ENCODE measurements around the gene ACYP2. TPM values are rescaled to one million over a fixed set of nuclear protein-coding genes. Genes with fewer than 3 reads are reported as not detected.
A peak's percentile ranks its signal among the peaks of the same experiment; 100 is the strongest.

ACYP2 gene
- total RNA-seq, 4 donors from 2014 or later = 8.4 to 14.0 (median 9.8) TPM

- H3K9me3 ChIP-seq = no peaks in the 10 kb centered on the region
- TF ChIP-seq POLR2A (IDR thresholded peaks at IDR 0.05) = no peak
- TF ChIP-seq, protein P1, sequence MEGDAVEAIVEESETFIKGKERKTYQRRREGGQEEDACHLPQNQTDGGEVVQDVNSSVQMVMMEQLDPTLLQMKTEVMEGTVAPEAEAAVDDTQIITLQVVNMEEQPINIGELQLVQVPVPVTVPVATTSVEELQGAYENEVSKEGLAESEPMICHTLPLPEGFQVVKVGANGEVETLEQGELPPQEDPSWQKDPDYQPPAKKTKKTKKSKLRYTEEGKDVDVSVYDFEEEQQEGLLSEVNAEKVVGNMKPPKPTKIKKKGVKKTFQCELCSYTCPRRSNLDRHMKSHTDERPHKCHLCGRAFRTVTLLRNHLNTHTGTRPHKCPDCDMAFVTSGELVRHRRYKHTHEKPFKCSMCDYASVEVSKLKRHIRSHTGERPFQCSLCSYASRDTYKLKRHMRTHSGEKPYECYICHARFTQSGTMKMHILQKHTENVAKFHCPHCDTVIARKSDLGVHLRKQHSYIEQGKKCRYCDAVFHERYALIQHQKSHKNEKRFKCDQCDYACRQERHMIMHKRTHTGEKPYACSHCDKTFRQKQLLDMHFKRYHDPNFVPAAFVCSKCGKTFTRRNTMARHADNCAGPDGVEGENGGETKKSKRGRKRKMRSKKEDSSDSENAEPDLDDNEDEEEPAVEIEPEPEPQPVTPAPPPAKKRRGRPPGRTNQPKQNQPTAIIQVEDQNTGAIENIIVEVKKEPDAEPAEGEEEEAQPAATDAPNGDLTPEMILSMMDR (IDR thresholded peaks at IDR 0.05) = no peak
- H3K4me1 ChIP-seq = no peaks in the 10 kb centered on the region
- no peak overlapping the region for H3K27ac ChIP-seq
- H3K36me3 ChIP-seq = no peaks in the 10 kb centered on the region
- no peaks in the 10 kb centered on the region for H3K27me3 ChIP-seq
- no peak for DNase-seq
- H3K4me3 ChIP-seq = no peak overlapping the region
These were observed 232.2 kb downstream of the ACYP2 start for GRCh38 chr2:54347622-54348021.

DNA sequence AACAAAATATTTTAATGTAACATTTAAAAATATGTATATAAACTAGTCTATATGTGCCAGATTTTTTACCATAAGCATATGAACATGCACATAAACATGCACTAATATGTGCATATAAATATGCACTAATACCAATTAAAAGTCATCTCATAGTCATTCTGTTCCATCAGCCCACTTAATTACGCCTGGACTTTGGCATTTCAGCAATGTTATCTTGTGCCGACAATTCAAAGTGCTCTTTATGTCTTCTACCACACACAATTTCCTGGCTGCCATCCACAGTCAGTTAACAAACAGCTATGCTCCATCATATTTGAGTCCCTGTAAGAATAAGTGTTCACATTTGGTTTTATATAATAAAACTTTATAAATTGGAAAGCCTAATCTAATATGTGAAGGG lies 233.2 kb downstream of the ACYP2 start:
- H3K4me1 ChIP-seq = no peaks in the 10 kb centered on the region
- no peaks in the 10 kb centered on the region for H3K9me3 ChIP-seq
- H3K27me3 ChIP-seq = no peaks in the 10 kb centered on the region
- H3K4me3 ChIP-seq = no peak overlapping the region
- DNase-seq = peak in 1 of 3 donors; percentile 54
- TF ChIP-seq, protein P1 (IDR thresholded peaks at IDR 0.05) = no peak
- TF ChIP-seq POLR2A (IDR thresholded peaks at IDR 0.05) = no peak
- H3K27ac ChIP-seq = no peak overlapping the region
- no peaks in the 10 kb centered on the region for H3K36me3 ChIP-seq

- H3K4me3 ChIP-seq = no peak overlapping the region
- TF ChIP-seq POLR2A (IDR thresholded peaks at IDR 0.05) = no peak
- TF ChIP-seq, protein P1 (IDR thresholded peaks at IDR 0.05) = no peak
- H3K4me1 ChIP-seq = no peaks in the 10 kb centered on the region
- H3K36me3 ChIP-seq = no peaks in the 10 kb centered on the region
- H3K27me3 ChIP-seq = no peaks in the 10 kb centered on the region
- no peaks in the 10 kb centered on the region for H3K9me3 ChIP-seq
- DNase-seq = no peak
- no peak overlapping the region for H3K27ac ChIP-seq
These were observed 235.0 kb downstream of the ACYP2 start for GRCh38 chr2:54350426-54350825.

GRCh38 chr2:54353216-54353615 lies 237.8 kb downstream of the ACYP2 start:
- Histone ChIP-seq H3K4me1 (no peaks in the 10 kb centered on the region), H3K27me3 (no peaks in the 10 kb centered on the region), H3K9me3 (no peaks in the 10 kb centered on the region), H3K27ac (no peak overlapping the region), H3K4me3 (no peak overlapping the region), H3K36me3 (no peaks in the 10 kb centered on the region)
- DNase-seq = no peak
- TF ChIP-seq, protein P1 (IDR thresholded peaks at IDR 0.05) = no peak
- TF ChIP-seq POLR2A (IDR thresholded peaks at IDR 0.05) = no peak

Small RNA genes lying within 50 kb of the gene (small RNA-seq; reads per million reads assigned to genes)
- 0 reads per million in 2 donors for gene RNU7-172P

Other genes with a start within 250 kb of the ACYP2 start
- 10 to 100 TPM; 23.8 to 51.2 (median 34.2) TPM for gene PSME4, start 144.6 kb upstream of the ACYP2 start, total RNA-seq
- gene TSPYL6, start 140.6 kb downstream of the ACYP2 start, total RNA-seq = not detected

All from Peyer's patch (tissue), 4 donors.